ENCODE results near the gene LAGE3. TPM values are rescaled to one million over a fixed set of nuclear protein-coding genes. Genes with fewer than 3 reads are reported as not detected.

The LAGE3 gene
- total and polyA plus RNA-seq, 2 of the 8 experiments (the other 6 are each of a cell fraction or from before 2014, with no cell fraction given), result 44.5 to 102 TPM

DNA sequence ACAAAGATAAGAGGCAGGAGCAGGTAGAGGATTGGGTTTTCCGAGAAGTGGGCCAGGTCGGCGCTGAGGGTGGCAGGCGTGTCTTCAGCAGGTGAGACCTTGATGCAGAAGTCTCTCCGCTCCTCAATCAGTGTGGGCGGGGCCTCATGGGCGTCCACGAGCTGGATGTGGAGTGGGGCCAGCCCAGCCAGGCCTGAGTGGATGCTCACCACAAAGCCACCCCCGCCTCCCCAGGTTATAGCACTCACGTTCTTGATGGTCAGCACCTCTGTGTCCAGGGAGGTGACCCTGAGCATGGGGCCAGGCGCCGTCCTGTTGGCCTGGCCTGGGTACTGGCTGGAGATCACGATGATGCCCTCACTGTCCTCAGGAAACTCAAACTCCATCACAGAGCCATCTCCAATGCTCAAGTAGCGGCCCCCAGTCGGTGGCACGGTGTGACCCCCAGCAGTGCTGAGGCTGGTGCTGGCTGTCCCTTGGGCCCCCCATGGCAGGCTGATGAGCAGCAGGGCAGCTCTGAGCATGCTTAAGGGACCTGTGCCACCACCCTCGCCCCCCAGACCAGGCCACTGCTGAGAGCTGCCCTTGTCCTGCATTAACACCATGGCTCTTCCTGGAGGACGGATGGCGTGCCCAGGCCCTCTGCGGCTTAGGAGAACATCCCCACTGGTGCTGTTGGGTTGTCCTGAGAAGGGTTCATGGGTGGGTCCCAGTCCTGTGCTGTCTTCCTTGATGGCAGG is 9.4 kb upstream of the LAGE3 start:
- H3K36me3 ChIP-seq (ENCODE audit: control insufficient read depth in 2 of 4, insufficient read depth in 4 of 4, low read length in 3 of 4), result peaks cover 0 to 13% (median 0%) of the 10 kb centered on the region in 4 experiments; a peak in 2 of 8 replicates
- peaks cover 0 to 12% (median 3%) of the 10 kb centered on the region in 4 experiments; a peak in 4 of 7 replicates for H3K4me1 ChIP-seq (replicated peaks in 1 of 4; ENCODE audit: control insufficient read depth in 3 of 4, insufficient read depth in 4 of 4, low read length in 3 of 4)
- H3K9me3 ChIP-seq (ENCODE audit: insufficient read depth in 2 of 2, low read depth in 1 of 2, low read length in 1 of 2), result no peaks in the 10 kb centered on the region
- H3K27ac ChIP-seq (ENCODE audit: low read depth, low read length), result no peak overlapping the region
- no peak overlapping the region for H2BK5ac ChIP-seq (ENCODE audit: low read depth, low read length)
- H2BK15ac ChIP-seq (ENCODE audit: low read length), result no peak overlapping the region
- H3K18ac ChIP-seq (ENCODE audit: extremely low read depth, low read length), result no peak overlapping the region
- H2AK5ac ChIP-seq (ENCODE audit: low read depth, low read length), result no peak overlapping the region
- no peak overlapping the region for H2BK12ac ChIP-seq (ENCODE audit: low read depth, low read length)
- peaks cover 1 to 2% of the 10 kb centered on the region in 2 experiments for H4K20me1 ChIP-seq (replicated peaks in 1 of 2; ENCODE audit: control insufficient read depth in 1 of 2, insufficient read depth in 2 of 2, low read length in 2 of 2)
- H3K9ac ChIP-seq (replicated peaks in 1 of 4; ENCODE audit: extremely low read depth in 1 of 4, low read depth in 3 of 4, low read length in 3 of 4), result no peak overlapping the region
- no peak overlapping the region for H2AFZ ChIP-seq (ENCODE audit: low read length)
- no peak overlapping the region for H2BK20ac ChIP-seq (ENCODE audit: low read length)
- H3K56ac ChIP-seq (replicated peaks; ENCODE audit: insufficient read length, low read depth, low read length), result no peak overlapping the region
- DNase-seq (ENCODE audit: low read depth in 1 of 2, low spot score in 2 of 2) (no peak), FAIRE-seq (no peak)
- POLR2A ChIA-PET (ENCODE audit: partially characterized antibody), result interaction anchor here (0.7 to 1.9 kb wide), 6 partner anchors 9 to 117 kb away, joined by 3 to 4 read pairs (median 3); partner anchors contain the start of gene FAM3A
- no peak overlapping the region for H3K14ac ChIP-seq (ENCODE audit: insufficient read length)
- H3K23ac ChIP-seq (ENCODE audit: insufficient read length), result no peak overlapping the region
- H3K79me1 ChIP-seq (ENCODE audit: low read depth, low read length), result no peaks in the 10 kb centered on the region
- H3K79me2 ChIP-seq (ENCODE audit: control insufficient read depth in 1 of 2, insufficient read depth in 2 of 2, low read length in 2 of 2), result no peaks in the 10 kb centered on the region
- H3K23me2 ChIP-seq (ENCODE audit: low read depth, low read length), result no peaks in the 10 kb centered on the region; the same call in 1 of the 2 replicates
- no peak overlapping the region for H3K4me3 ChIP-seq (ENCODE audit: extremely low read depth in 1 of 4, insufficient read depth in 2 of 4, low read depth in 3 of 4, low read length in 4 of 4)
- H3K27me3 ChIP-seq (replicated peaks in 1 of 4; ENCODE audit: control insufficient read depth in 3 of 4, extremely low read depth in 1 of 4, insufficient read depth in 3 of 4, low read length in 3 of 4), result no peaks in the 10 kb centered on the region; a peak in 1 of 7 replicates
- no peak overlapping the region for H4K8ac ChIP-seq (ENCODE audit: extremely low read depth, insufficient read depth, low read length)
- WGBS, 2 experiments (ENCODE audit: extremely low coverage in 1 of 2, insufficient coverage in 1 of 2, insufficient read length in 1 of 2, insufficient replicate concordance in 2 of 2, low coverage in 1 of 2, low lambda C conversion rate in 2 of 2, missing lambda C conversion rate in 1 of 2), result 93% methylated on average over 16 of the region's 20 CpGs; no CpG with 5 or more reads in 1 of the 2 experiments
- H2BK120ac ChIP-seq (replicated peaks; ENCODE audit: low read depth, low read length), result no peak overlapping the region
- CTCF ChIA-PET (ENCODE audit: partially characterized antibody), result interaction anchor here (0.8 to 2.0 kb wide), 3 partner anchors 13 to 59 kb away, joined by 3 to 6 read pairs (median 3); partner anchors contain the start of gene ATP6AP1
- no peak overlapping the region for H3K4ac ChIP-seq (replicated peaks; ENCODE audit: insufficient read length, low read depth, low read length)
- no peak overlapping the region for H4K5ac ChIP-seq (ENCODE audit: insufficient read length, low read depth, low read length)
- no peak overlapping the region; a peak in 1 of 4 replicates for H3K4me2 ChIP-seq (ENCODE audit: insufficient read depth in 1 of 2, low read depth in 2 of 2, low read length in 2 of 2)
- no peak overlapping the region for H4K91ac ChIP-seq (replicated peaks; ENCODE audit: insufficient read length, low read length)
- TF ChIP-seq EZH2 (IDR thresholded peaks at IDR 0.05; ENCODE audit: low read depth, low read length, severe bottlenecking) (no peak), CHD1 (IDR thresholded peaks at IDR 0.05; ENCODE audit: low read depth, low read length) (no peak), JUN (IDR thresholded peaks at IDR 0.05; ENCODE audit: low read depth, low read length) (no peak), POLR2A (IDR thresholded peaks at IDR 0.05; ENCODE audit: control extremely low read depth in 1 of 2, low read depth in 2 of 2, low read length in 2 of 2) (no peak), JUND (IDR thresholded peaks at IDR 0.05; ENCODE audit: low read length) (no peak), CREB1 (IDR thresholded peaks at IDR 0.05) (no peak), EGR1 (IDR thresholded peaks at IDR 0.05; ENCODE audit: borderline replicate concordance, low read depth, low read length) (no peak), RXRA (IDR thresholded peaks at IDR 0.05; ENCODE audit: insufficient read depth, low read depth, low read length) (no peak), SAP30 (IDR thresholded peaks at IDR 0.05; ENCODE audit: insufficient read depth, insufficient replicate concordance, low read length) (no peak), TAF1 (IDR thresholded peaks at IDR 0.05; ENCODE audit: low read depth, low read length) (no peak), SIRT6 (IDR thresholded peaks at IDR 0.05; ENCODE audit: low read length) (no peak), SIX5 (IDR thresholded peaks at IDR 0.05; ENCODE audit: low read depth, low read length) (no peak), MAFK (IDR thresholded peaks at IDR 0.05; ENCODE audit: low read depth, low read length) (no peak)
